Heart left ventricle (tissue), 13 donors: ENCODE measurements around the gene BIRC3.

Experiments used
- POLR2A ChIP-seq, 2 donors: fragments of 450-650 bp; IDR thresholded peaks; one replicate each; pipeline ENCODE4 v1.6.1; 2017; ENCODE audit warnings: antibody characterized with exemption in 2 of 2, mild to moderate bottlenecking in 2 of 2, moderate library complexity in 2 of 2
- TF ChIP-seq, protein P1 (sequence below), 12 donors: fragments of 200-600 bp; sonication (generic) in 4 of 12; IDR thresholded peaks; one replicate each; pipeline versions ENCODE4 v1.5.0 to v1.8.0; 2018 to 2022; ENCODE audit warnings: antibody characterized with exemption in 12 of 12, mild to moderate bottlenecking in 5 of 12
- donor health status: ischemic (EF 13 %, LVEDD 7.1; RV severe dilation, severe dysfunction).
- donor health status: DM: no; HTN: yes; CAD: no.
- donor health status: DM: no; HTN: no; CAD: no.
- donor health status: ischemic (EF 25% LVEDD 6.9; RV normal size, moderate dysfunction).
- donor health status: ischemic (EF 25% LVEDD 5.7; RV mildly dilated, moderate dysfunction).
- donor health status: ischemic (EF 35%, LVEDD 5.7; RV mildly dilated, moderate dysfunction).
- donor health status: nonischemic (EF 11% LVEDD 7.7; RV severe dilation, severe dysfunction).
- donor health status: DM: yes; HTN: yes; CAD: no.
- donor health status: PGD.
- donor health status: ischemic (EF 29% LVEDD 5.4; RV normal size, mild dysfunction).
- donor health status: nonischemic (EF 23%, LVEDD 6.1; RV moderate dilation, normal function).

DNA sequence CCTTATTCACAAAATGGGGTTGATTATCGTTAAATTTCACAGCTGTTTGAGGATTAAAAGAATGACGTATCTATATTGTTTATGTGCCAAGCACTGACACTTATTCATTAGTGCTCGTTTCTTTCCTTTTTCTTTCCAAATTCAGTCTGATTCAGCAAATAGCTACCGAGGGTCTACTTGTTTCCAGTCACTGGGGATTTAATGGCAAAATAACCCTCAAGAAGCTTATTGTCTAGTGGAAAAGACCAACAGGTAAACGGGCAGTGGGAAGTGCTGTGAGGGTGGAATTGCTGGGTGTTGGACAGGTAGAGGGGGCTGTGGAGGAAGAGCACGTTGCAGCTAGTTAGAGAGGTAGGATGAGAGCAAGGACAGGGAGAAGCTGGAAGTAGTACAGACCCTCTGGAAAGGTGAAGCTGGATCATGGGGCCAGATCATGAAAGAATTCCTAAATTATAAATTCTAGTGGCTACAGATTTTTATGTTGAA is 48.3 kb upstream of the BIRC3 start:
- TF ChIP-seq, protein P1, sequence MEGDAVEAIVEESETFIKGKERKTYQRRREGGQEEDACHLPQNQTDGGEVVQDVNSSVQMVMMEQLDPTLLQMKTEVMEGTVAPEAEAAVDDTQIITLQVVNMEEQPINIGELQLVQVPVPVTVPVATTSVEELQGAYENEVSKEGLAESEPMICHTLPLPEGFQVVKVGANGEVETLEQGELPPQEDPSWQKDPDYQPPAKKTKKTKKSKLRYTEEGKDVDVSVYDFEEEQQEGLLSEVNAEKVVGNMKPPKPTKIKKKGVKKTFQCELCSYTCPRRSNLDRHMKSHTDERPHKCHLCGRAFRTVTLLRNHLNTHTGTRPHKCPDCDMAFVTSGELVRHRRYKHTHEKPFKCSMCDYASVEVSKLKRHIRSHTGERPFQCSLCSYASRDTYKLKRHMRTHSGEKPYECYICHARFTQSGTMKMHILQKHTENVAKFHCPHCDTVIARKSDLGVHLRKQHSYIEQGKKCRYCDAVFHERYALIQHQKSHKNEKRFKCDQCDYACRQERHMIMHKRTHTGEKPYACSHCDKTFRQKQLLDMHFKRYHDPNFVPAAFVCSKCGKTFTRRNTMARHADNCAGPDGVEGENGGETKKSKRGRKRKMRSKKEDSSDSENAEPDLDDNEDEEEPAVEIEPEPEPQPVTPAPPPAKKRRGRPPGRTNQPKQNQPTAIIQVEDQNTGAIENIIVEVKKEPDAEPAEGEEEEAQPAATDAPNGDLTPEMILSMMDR (IDR thresholded peaks at IDR 0.05) = peak in 1 of 12 donors; percentile 1
- no peak for TF ChIP-seq POLR2A (IDR thresholded peaks at IDR 0.05)
